Naive thymus-derived CD4-positive, alpha-beta T cell (primary cell): ENCODE measurements around the gene CIPC. TPM values are rescaled to one million over a fixed set of nuclear protein-coding genes. Genes with fewer than 3 reads are reported as not detected.

Experiments used
- ATAC-seq: fragments of 150-1000 bp; cut with Tn5 transposase; 2 replicates; pipeline ENCODE4 v1.10.0; 2021; ENCODE audit warnings: mild to moderate bottlenecking, moderate library complexity
- CTCF ChIA-PET: fragments of 350-600 bp; sonication (Branson Sonifier 250); formaldehyde crosslinking; loops from one replicate; lab custom pipeline; 2021; ENCODE audit warnings: antibody characterized with exemption; lab: Charles Lee
- POLR2A ChIA-PET: fragments of 350-600 bp; sonication (Branson Sonifier 250); formaldehyde crosslinking; loops from one replicate; lab custom pipeline; 2021; ENCODE audit warnings: antibody characterized with exemption, inconsistent platforms; lab: Charles Lee
- DNase-seq, 9 donors: peaks; one replicate each; pipeline versions ENCODE4 v3.0.0 to v3.0.0-alpha.2; 2020 to 2022; ENCODE audit warnings: mixed read lengths in 1 of 9
- H3K27ac ChIP-seq: one replicate; pipeline ENCODE4 v1.7.0; 2013; ENCODE audit warnings: mild to moderate bottlenecking, low read depth, low read length, moderate library complexity
- H3K27me3 ChIP-seq, 2 donors: one replicate each; pipeline ENCODE4 v1.7.0; 2013; ENCODE audit warnings: low read length in 2 of 2, mild to moderate bottlenecking in 2 of 2, moderate library complexity in 2 of 2; ENCODE audit not compliant: control insufficient read depth in 2 of 2, insufficient read depth in 2 of 2
- H3K36me3 ChIP-seq, 3 experiments: 1 replicate in 2 of 3; 2 replicates in 1 of 3; pipeline ENCODE4 v1.7.0; 2013; ENCODE audit warnings: low read length in 3 of 3, mild to moderate bottlenecking in 3 of 3, moderate library complexity in 1 of 3; ENCODE audit not compliant: insufficient read depth in 3 of 3, control insufficient read depth in 2 of 3
- H3K4me1 ChIP-seq, 2 donors: one replicate each; pipeline ENCODE4 v1.7.0; 2013; ENCODE audit warnings: low read length in 2 of 2, mild to moderate bottlenecking in 2 of 2, moderate library complexity in 1 of 2; ENCODE audit not compliant: control insufficient read depth in 2 of 2, insufficient read depth in 2 of 2
- H3K4me3 ChIP-seq: 2 replicates; pipeline ENCODE4 v1.7.0; 2013; ENCODE audit warnings: mild to moderate bottlenecking, low read length
- H3K9me3 ChIP-seq, 3 experiments: 1 replicate in 2 of 3; 2 replicates in 1 of 3; pipeline ENCODE4 v1.7.0; 2013; ENCODE audit warnings: low read length in 3 of 3; ENCODE audit not compliant: control insufficient read depth in 2 of 3
- H3K27ac Mint-ChIP-seq, 9 donors: one replicate each; pipeline ENCODE4 v1.8.0; 2020 to 2022; ENCODE audit warnings: mixed read lengths in 9 of 9, mild to moderate bottlenecking in 8 of 9, moderate library complexity in 5 of 9, inconsistent platforms in 2 of 9
- H3K27me3 Mint-ChIP-seq, 5 donors: one replicate each; pipeline ENCODE4 v1.8.0; 2021 to 2022; ENCODE audit warnings: mixed read lengths in 5 of 5, mild to moderate bottlenecking in 1 of 5
- H3K36me3 Mint-ChIP-seq, 5 donors: one replicate each; pipeline ENCODE4 v1.8.0; 2020 to 2022; ENCODE audit warnings: mixed read lengths in 5 of 5, mild to moderate bottlenecking in 3 of 5, inconsistent platforms in 1 of 5
- H3K4me1 Mint-ChIP-seq, 7 donors: one replicate each; pipeline ENCODE4 v1.8.0; 2020 to 2022; ENCODE audit warnings: mixed read lengths in 7 of 7, mild to moderate bottlenecking in 3 of 7, inconsistent platforms in 1 of 7
- H3K4me3 Mint-ChIP-seq, 10 donors: one replicate each; pipeline ENCODE4 v1.8.0; 2020 to 2022; ENCODE audit warnings: mild to moderate bottlenecking in 10 of 10, mixed read lengths in 10 of 10, moderate library complexity in 6 of 10, inconsistent platforms in 2 of 10
- H3K9me3 Mint-ChIP-seq, 11 donors: one replicate each; pipeline ENCODE4 v1.8.0; 2020 to 2022; ENCODE audit warnings: mixed read lengths in 11 of 11, mild to moderate bottlenecking in 4 of 11, inconsistent platforms in 1 of 11, moderate library complexity in 1 of 11
- intact Hi-C, 2 donors: fragments of 100-400 bp; cut with micrococcal nuclease; formaldehyde crosslinking; loops; one replicate each; pipeline ENCODE4 v1.15.1; 2023
- polyA plus RNA-seq, 2 donors: library from polyadenylated mRNA; unstranded; fragments of 300-500 nt; fragmentation: Illumina TruSeq; gene quantifications; one replicate each; pipeline ENCODE4 v1.2.3, GENCODE V29; 2021
- total RNA-seq, 6 experiments: library from RNA in 5 of 6; stranded (reverse) in 5 of 6; gene quantifications; 1 replicate in 5 of 6; 2 replicates in 1 of 6; pipeline ENCODE4 v1.2.3 and lab custom pipeline; 2021 to 2026

Gene CIPC
- total and polyA plus RNA-seq, 7 experiments from 2014 or later = 4.3 to 14.2 (median 10.5) TPM

DNA sequence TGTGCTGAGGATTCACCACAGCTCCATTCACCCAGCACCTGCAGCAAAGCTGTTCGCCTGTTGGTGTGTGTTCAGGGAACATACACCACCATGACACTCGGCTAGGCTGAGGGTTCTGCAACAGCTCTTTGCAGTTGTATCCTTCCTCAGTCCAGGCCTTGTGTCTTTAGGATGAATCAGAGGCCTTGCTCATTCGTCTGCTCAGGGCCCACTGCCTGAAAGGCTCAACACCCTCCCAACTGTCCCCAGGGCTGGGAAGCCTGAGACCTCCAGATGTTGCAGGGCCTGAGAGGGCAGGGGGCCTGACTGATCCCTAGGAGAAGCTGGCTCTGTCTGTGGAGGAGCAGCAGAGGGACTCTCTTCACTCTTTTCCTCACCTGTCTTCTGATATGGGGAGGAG lies 32.3 kb downstream of the CIPC start:
- Histone ChIP-seq H3K27ac (no peak overlapping the region), H3K4me3 (no peak overlapping the region), H3K36me3 (no peaks in the 10 kb centered on the region), H3K27me3 (peaks cover 0 to 4% of the 10 kb centered on the region in 2 donors), H3K4me1 (peaks cover 2 to 3% of the 10 kb centered on the region in 2 donors), H3K9me3 (no peaks in the 10 kb centered on the region)
- Mint-ChIP-seq H3K27me3 (peaks cover 63 to 80% (median 77%) of the 10 kb centered on the region in 5 donors), H3K27ac (no peak overlapping the region), H3K4me3 (no peak overlapping the region), H3K9me3 (peaks cover 0 to 6% (median 0%) of the 10 kb centered on the region in 11 donors), H3K4me1 (peaks cover 3 to 9% (median 6%) of the 10 kb centered on the region in 7 donors), H3K36me3 (no peaks in the 10 kb centered on the region)
- no peak for ATAC-seq
- DNase-seq = no peak
- ChIA-PET CTCF (no interaction called here), POLR2A (no interaction called here)
- intact Hi-C loops = no loop called here

DNA sequence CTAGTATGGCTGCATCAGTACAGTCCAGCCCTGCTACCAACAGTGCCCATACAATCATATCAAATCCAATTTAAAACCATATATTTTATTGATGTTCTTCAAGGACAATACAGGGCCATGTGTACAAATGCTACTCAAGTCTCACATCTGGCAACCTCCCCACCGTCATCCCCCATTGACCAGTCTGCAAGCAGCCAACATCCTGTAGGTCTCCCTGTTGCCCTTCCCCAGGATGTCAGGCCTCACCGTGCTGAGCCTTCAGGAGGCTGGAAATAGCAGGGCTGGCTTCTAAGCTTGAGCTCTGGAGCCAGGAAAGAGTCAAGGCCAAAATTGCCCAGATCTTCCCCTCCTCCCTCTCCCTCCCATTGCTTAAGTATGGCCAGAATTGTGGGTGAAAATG lies 33.1 kb downstream of the CIPC start:
- peaks cover 57 to 79% (median 73%) of the 10 kb centered on the region in 5 donors for H3K27me3 Mint-ChIP-seq
- H3K27ac Mint-ChIP-seq = no peak overlapping the region
- ChIA-PET POLR2A (no interaction called here), CTCF (no interaction called here)
- no peaks in the 10 kb centered on the region for H3K36me3 Mint-ChIP-seq
- H3K9me3 Mint-ChIP-seq = peaks cover 0 to 6% (median 0%) of the 10 kb centered on the region in 11 donors
- no peak overlapping the region for H3K4me3 Mint-ChIP-seq
- H3K4me1 Mint-ChIP-seq = peaks cover 0 to 7% (median 3%) of the 10 kb centered on the region in 7 donors
- Histone ChIP-seq H3K36me3 (no peaks in the 10 kb centered on the region), H3K27me3 (peaks cover 0 to 4% of the 10 kb centered on the region in 2 donors), H3K4me3 (no peak overlapping the region), H3K27ac (no peak overlapping the region), H3K4me1 (no peaks in the 10 kb centered on the region), H3K9me3 (no peaks in the 10 kb centered on the region)
- intact Hi-C loops = no loop called here
- ATAC-seq (no peak), DNase-seq (no peak)

DNA sequence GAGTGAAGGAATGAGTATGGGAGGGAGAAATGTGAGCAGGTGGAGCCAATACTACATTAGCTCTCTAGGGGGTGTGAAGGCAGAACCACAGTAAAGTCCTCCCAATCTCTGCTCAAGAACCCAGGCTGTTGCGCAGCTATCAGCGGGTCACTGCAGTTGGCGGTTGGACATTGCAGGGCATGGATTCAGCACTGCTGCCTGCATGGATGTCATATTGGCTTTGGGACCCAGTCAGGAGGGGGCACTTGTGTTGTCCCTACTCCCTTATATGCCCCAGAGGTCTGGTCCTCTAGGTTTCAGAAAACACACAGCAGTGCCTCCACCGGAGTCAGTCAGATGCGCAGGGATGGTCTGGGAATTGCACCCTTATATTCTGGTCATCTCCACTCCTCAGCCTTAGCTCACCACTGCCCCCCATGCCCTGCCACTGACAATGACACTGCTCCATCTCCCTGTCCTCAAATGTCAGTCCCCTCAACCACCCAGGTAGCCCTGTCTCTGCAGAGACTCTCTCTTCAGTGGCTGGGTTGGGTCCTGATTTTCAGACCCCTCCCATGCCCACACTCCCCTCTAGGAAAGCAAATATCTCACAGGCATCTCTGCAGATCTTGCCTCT lies 33.9 kb downstream of the CIPC start:
- intact Hi-C loops = no loop called here
- no peak overlapping the region for H3K27ac ChIP-seq
- H3K27me3 Mint-ChIP-seq = peaks cover 61 to 84% (median 77%) of the 10 kb centered on the region in 5 donors
- ChIA-PET POLR2A (no interaction called here), CTCF (no interaction called here)
- H3K9me3 ChIP-seq = no peaks in the 10 kb centered on the region
- peaks cover 0 to 4% of the 10 kb centered on the region in 2 donors for H3K27me3 ChIP-seq
- no peaks in the 10 kb centered on the region for H3K36me3 Mint-ChIP-seq
- no peak overlapping the region for H3K4me3 ChIP-seq
- DNase-seq (no peak), ATAC-seq (no peak)
- no peaks in the 10 kb centered on the region for H3K4me1 ChIP-seq
- peaks cover 0 to 6% (median 0%) of the 10 kb centered on the region in 11 donors for H3K9me3 Mint-ChIP-seq
- H3K36me3 ChIP-seq = no peaks in the 10 kb centered on the region
- no peak overlapping the region for H3K4me3 Mint-ChIP-seq
- H3K4me1 Mint-ChIP-seq = peaks cover 0 to 7% (median 3%) of the 10 kb centered on the region in 7 donors
- peak overlapping the region in 2 of 9 donors; percentile 4 to 34 for H3K27ac Mint-ChIP-seq

DNA sequence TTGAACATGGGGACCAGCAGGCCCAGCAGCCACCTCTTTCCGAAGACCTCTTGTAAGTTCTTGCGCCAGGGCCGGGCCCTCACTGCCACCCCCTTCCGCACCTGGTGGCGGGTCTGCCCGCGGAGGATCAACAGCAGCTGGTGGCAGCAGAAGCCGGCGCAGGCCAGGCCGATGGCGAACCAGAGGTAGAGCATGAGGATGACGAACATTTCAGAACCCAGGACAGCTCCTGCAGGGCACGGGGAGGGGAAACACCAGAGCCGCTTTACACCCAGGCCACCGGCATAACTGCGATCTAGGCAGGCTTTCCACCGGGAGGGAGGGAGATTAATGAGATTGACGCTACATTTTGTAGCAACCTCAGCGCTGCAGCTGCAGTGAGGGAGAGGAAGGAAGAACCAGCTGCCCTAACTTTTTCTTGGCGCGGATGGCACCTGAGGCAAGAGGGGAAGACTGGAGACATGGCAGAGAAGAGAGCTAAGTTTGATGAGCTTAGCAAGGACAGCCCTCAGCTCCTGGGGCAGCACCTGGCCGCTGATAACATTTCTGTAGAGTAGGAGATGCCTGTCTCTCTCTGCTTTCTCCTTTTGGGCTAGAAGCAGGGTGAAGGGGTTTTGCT lies 35.8 kb downstream of the CIPC start:
- Mint-ChIP-seq H3K4me3 (no peak overlapping the region), H3K4me1 (peaks cover 3 to 8% (median 4%) of the 10 kb centered on the region in 7 donors), H3K36me3 (no peaks in the 10 kb centered on the region), H3K27ac (no peak overlapping the region), H3K9me3 (peaks cover 0 to 6% (median 0%) of the 10 kb centered on the region in 11 donors), H3K27me3 (peaks cover 65 to 87% (median 80%) of the 10 kb centered on the region in 5 donors)
- H3K4me3 ChIP-seq = no peak overlapping the region
- intact Hi-C loops = loop anchor here in 1 of 2 donors (1.0 kb wide), 1 partner anchor 74 kb away; no protein-coding TSS in a partner anchor
- H3K27ac ChIP-seq = no peak overlapping the region
- no peaks in the 10 kb centered on the region for H3K9me3 ChIP-seq
- no peaks in the 10 kb centered on the region for H3K4me1 ChIP-seq
- no peaks in the 10 kb centered on the region for H3K36me3 ChIP-seq
- ATAC-seq (peak; percentile 81), DNase-seq (peak in 8 of 9 donors; percentile 37 to 68 (median 45))
- ChIA-PET CTCF (interaction anchor here (0.6 kb wide), 1 partner anchor 40 kb away, joined by 3 read pairs; no protein-coding TSS in a partner anchor), POLR2A (no interaction called here)
- peaks cover 0 to 4% of the 10 kb centered on the region in 2 donors for H3K27me3 ChIP-seq

DNA sequence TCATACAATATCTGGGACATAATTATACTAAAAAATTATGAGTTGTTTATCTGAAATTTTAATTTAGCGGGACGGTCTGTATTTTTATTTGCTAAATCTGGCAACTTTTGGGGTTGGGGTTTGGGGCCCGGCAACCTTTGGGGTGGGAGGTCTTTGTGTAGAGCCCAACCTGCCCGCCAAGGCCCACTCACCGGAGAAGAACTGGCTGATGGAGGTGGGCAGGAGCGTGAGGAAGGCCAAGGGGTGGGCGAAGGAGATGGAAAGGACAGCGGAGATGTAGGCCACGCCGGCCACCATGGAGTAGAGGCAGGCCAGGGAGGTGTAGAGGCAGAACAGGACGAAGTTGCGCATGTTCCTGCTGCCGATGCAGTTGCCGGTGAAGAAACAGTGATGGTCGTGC lies 41.0 kb downstream of the CIPC start:
- peaks cover 0 to 2% (median 0%) of the 10 kb centered on the region in 11 donors for H3K9me3 Mint-ChIP-seq
- Histone ChIP-seq H3K36me3 (no peaks in the 10 kb centered on the region), H3K9me3 (no peaks in the 10 kb centered on the region), H3K4me1 (peaks cover 0 to 4% of the 10 kb centered on the region in 2 donors), H3K27me3 (no peaks in the 10 kb centered on the region), H3K4me3 (no peak overlapping the region), H3K27ac (no peak overlapping the region)
- H3K27ac Mint-ChIP-seq = no peak overlapping the region
- no peak for DNase-seq
- intact Hi-C loops = no loop called here
- H3K27me3 Mint-ChIP-seq = peaks cover 68 to 80% (median 77%) of the 10 kb centered on the region in 5 donors
- peaks cover 12 to 26% (median 22%) of the 10 kb centered on the region in 7 donors for H3K4me1 Mint-ChIP-seq
- H3K4me3 Mint-ChIP-seq = peak overlapping the region in 6 of 10 donors; percentile 7 to 80 (median 61)
- ATAC-seq = no peak
- ChIA-PET CTCF (no interaction called here), POLR2A (no interaction called here)
- H3K36me3 Mint-ChIP-seq = no peaks in the 10 kb centered on the region

DNA sequence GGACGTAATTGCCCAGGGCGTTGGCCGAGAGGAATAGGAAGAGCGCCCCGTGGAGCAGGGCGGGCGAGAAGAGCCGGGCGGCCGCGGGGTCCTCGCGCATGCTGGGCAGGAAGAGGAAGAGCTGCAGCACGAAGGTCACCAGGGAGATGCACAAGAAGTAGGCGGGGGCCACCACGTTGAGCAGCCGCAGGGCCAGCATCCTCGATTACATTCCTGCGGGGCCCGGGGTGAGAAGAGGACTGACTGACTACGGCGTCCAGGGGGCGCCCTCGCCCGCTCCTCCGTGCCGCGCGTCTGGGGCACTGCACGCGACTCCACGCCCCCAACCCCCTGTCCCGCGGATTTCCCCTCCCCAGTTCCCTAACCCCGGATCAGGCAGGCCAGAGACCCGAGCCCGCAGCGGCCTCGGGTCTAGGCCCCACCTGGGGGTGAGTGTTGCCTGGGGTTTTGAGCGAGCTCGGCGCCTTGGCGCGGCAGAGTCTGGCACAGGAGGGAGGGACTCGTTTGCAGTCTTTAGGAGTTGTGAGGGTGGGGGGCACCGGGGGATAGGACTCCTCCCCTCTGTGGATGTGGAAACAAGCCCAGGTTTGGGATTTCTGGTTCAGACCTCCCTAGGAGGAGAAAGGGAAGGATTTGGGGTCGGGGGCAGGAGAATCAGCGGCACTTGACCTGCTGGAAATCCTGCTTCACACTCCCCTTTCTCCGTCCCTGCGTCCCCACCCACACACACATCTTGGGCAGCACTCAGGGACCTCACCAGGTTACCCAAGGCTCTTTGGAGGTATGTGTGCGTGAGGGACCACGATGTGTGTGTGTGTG lies 41.7 kb downstream of the CIPC start:
- peak overlapping the region; percentile 37 to 80 (median 62) for H3K4me3 Mint-ChIP-seq
- Histone ChIP-seq H3K4me1 (peaks cover 0 to 4% of the 10 kb centered on the region in 2 donors), H3K27me3 (no peaks in the 10 kb centered on the region), H3K9me3 (no peaks in the 10 kb centered on the region), H3K4me3 (no peak overlapping the region), H3K27ac (no peak overlapping the region), H3K36me3 (no peaks in the 10 kb centered on the region)
- H3K4me1 Mint-ChIP-seq = peaks cover 12 to 26% (median 22%) of the 10 kb centered on the region in 7 donors
- CTCF ChIA-PET = no interaction called here
- no peaks in the 10 kb centered on the region for H3K36me3 Mint-ChIP-seq
- POLR2A ChIA-PET = no interaction called here
- peak; percentile 64 for ATAC-seq
- DNase-seq = peak in 1 of 9 donors; percentile 58
- peaks cover 71 to 80% (median 77%) of the 10 kb centered on the region in 5 donors for H3K27me3 Mint-ChIP-seq
- H3K9me3 Mint-ChIP-seq = peaks cover 0 to 2% (median 0%) of the 10 kb centered on the region in 11 donors
- peak overlapping the region in 1 of 9 donors; percentile 9 for H3K27ac Mint-ChIP-seq
- intact Hi-C loops = no loop called here
